ENCODE results near the gene PI4KA.

The PI4KA gene

DNA sequence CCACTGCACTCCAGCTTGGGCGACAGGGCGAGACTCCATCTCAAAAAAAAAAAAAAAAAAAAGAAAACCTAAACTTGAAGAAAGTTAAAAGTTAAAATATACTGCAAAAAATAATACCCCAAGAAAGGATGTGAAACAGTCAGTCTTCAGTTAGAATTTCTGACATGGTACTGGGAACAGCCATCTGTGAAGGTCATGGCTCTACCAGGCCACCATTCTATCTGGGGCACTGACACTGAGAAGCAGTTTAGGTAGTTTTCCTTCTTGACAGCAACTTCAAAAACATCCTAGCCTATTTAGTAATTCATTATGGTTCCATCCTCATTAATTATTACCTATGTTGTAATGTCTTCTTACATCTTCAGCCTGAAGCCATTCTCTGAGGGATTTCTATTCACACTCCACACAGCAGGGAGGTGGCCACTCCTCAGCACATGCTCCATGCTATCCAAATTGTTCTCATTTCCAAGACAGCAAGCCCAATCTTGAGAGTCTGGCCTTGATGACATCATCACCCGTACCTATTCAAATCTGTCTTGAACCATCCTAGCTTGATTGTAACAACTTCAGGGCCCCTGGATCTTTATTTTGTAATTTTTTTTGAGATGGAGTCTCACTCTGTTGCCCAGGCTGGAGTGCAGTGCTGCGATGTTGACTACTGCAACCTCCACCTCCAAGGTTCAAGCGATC lies 46.5 kb downstream of the PI4KA start:
- no peaks in the 10 kb centered on the region for H3K27me3 ChIP-seq (ENCODE audit: insufficient read depth, low read depth)
- no peak overlapping the region for H3K4me2 ChIP-seq
- H3K79me2 ChIP-seq (ENCODE audit: insufficient read depth, low read depth) = no peaks in the 10 kb centered on the region
- H3K9ac ChIP-seq = no peak overlapping the region
- no peaks in the 10 kb centered on the region for H3K4me1 ChIP-seq (ENCODE audit: low read depth, poor library complexity, severe bottlenecking)
- H4K20me1 ChIP-seq (ENCODE audit: insufficient read depth) = no peaks in the 10 kb centered on the region
- TF ChIP-seq, protein P1, sequence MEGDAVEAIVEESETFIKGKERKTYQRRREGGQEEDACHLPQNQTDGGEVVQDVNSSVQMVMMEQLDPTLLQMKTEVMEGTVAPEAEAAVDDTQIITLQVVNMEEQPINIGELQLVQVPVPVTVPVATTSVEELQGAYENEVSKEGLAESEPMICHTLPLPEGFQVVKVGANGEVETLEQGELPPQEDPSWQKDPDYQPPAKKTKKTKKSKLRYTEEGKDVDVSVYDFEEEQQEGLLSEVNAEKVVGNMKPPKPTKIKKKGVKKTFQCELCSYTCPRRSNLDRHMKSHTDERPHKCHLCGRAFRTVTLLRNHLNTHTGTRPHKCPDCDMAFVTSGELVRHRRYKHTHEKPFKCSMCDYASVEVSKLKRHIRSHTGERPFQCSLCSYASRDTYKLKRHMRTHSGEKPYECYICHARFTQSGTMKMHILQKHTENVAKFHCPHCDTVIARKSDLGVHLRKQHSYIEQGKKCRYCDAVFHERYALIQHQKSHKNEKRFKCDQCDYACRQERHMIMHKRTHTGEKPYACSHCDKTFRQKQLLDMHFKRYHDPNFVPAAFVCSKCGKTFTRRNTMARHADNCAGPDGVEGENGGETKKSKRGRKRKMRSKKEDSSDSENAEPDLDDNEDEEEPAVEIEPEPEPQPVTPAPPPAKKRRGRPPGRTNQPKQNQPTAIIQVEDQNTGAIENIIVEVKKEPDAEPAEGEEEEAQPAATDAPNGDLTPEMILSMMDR (conservative IDR thresholded peaks at IDR 0.05; ENCODE audit: low read depth, low read length) = no peak
- no peak overlapping the region for H2AFZ ChIP-seq (ENCODE audit: low read depth)
- no peak overlapping the region for H3K27ac ChIP-seq
- no peaks in the 10 kb centered on the region for H3K36me3 ChIP-seq (ENCODE audit: insufficient read depth)
- no peak overlapping the region for H3K4me3 ChIP-seq (IDR thresholded peaks at IDR 0.05; ENCODE audit: insufficient read depth, low read depth, low read length)

DNA sequence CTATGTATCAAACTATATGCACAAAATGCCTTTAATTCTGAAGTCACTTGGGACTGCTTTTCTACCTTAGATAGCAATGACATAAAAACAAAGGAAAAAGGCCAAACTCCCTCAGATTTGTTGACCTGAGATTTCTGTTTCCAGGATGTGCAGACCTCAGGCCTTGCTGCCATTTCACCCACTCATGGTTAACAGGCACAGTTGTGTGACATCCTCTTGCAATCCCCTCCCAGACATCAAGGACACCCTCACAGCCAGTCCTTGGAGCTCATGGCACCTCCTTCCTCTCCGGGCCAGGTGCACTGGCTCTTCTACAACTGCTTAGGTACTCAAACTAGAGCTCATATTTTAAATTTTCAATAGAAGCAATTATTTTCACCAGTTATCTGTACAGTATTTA lies 47.4 kb downstream of the PI4KA start:
- Histone ChIP-seq H3K79me2 (ENCODE audit: insufficient read depth, low read depth) (no peaks in the 10 kb centered on the region), H3K4me3 (IDR thresholded peaks at IDR 0.05; ENCODE audit: insufficient read depth, low read depth, low read length) (no peak overlapping the region), H3K27me3 (ENCODE audit: insufficient read depth, low read depth) (no peaks in the 10 kb centered on the region), H3K4me1 (ENCODE audit: low read depth, poor library complexity, severe bottlenecking) (no peaks in the 10 kb centered on the region), H2AFZ (ENCODE audit: low read depth) (no peak overlapping the region), H3K36me3 (ENCODE audit: insufficient read depth) (no peaks in the 10 kb centered on the region), H3K27ac (no peak overlapping the region), H3K9ac (no peak overlapping the region), H3K4me2 (no peak overlapping the region), H4K20me1 (ENCODE audit: insufficient read depth) (no peaks in the 10 kb centered on the region)
- TF ChIP-seq, protein P1 (conservative IDR thresholded peaks at IDR 0.05; ENCODE audit: low read depth, low read length) = no peak

DNA sequence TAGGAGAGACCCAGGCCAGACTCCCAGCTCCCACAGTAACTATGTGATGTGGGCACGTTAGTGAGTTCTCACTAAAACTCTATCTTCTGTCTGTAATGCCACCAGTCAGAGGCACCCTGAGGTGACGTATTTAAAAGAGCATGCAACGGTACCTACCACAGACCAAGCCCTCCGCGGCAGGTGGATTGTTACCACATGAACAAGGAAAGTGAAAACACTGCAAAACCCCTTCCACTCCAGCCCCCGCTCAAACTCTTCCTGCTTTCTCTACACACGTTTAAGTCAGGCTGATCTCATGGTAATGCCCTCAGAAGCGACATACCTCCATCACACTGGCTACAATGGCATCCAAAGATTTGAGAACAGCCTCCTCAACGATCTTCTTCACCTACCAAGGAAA lies 48.0 kb downstream of the PI4KA start:
- H3K9ac ChIP-seq = no peak overlapping the region
- no peaks in the 10 kb centered on the region for H3K36me3 ChIP-seq (ENCODE audit: insufficient read depth)
- TF ChIP-seq, protein P1 (conservative IDR thresholded peaks at IDR 0.05; ENCODE audit: low read depth, low read length) = no peak
- no peaks in the 10 kb centered on the region for H4K20me1 ChIP-seq (ENCODE audit: insufficient read depth)
- no peak overlapping the region for H3K4me3 ChIP-seq (IDR thresholded peaks at IDR 0.05; ENCODE audit: insufficient read depth, low read depth, low read length)
- no peak overlapping the region for H3K4me2 ChIP-seq
- H3K4me1 ChIP-seq (ENCODE audit: low read depth, poor library complexity, severe bottlenecking) = no peaks in the 10 kb centered on the region
- H3K27me3 ChIP-seq (ENCODE audit: insufficient read depth, low read depth) = no peaks in the 10 kb centered on the region
- H3K27ac ChIP-seq = no peak overlapping the region
- H3K79me2 ChIP-seq (ENCODE audit: insufficient read depth, low read depth) = no peaks in the 10 kb centered on the region
- no peak overlapping the region for H2AFZ ChIP-seq (ENCODE audit: low read depth)

DNA sequence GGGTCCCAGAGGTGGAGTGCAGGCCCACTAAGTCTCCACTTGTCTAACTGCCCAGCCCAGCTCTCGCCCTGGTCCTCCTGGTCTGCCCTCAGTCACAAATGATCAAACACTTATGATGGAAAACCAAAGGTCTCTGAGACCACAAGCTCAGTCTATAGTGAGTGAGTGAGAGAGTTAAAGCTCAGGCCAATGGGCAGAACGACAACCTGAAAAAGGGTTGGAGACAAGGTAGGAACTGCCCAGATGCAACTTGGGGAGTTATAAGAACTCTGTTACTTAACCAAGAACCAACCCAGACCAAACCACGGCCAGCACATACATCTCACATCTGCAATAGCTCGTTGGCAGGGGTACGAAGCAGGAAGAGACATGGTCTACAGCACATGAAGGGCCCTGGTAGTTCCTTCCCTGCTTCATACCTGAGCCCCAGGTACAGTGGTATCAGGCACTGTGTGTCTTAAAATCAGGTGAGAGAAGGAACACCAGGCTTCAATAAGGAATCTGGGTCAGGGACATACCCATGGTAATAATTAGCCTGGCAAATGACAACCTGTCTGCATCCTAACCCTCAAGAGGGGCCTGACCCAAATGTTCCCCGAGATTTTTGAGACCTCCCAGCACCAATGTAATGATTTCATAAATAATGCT lies 48.9 kb downstream of the PI4KA start:
- Histone ChIP-seq H4K20me1 (ENCODE audit: insufficient read depth) (no peaks in the 10 kb centered on the region), H3K79me2 (ENCODE audit: insufficient read depth, low read depth) (no peaks in the 10 kb centered on the region), H2AFZ (ENCODE audit: low read depth) (no peak overlapping the region), H3K9ac (no peak overlapping the region), H3K4me3 (IDR thresholded peaks at IDR 0.05; ENCODE audit: insufficient read depth, low read depth, low read length) (no peak overlapping the region), H3K36me3 (ENCODE audit: insufficient read depth) (no peaks in the 10 kb centered on the region), H3K27me3 (ENCODE audit: insufficient read depth, low read depth) (no peaks in the 10 kb centered on the region), H3K27ac (no peak overlapping the region), H3K4me1 (ENCODE audit: low read depth, poor library complexity, severe bottlenecking) (no peaks in the 10 kb centered on the region), H3K4me2 (no peak overlapping the region)
- TF ChIP-seq, protein P1 (conservative IDR thresholded peaks at IDR 0.05; ENCODE audit: low read depth, low read length) = no peak

Measured in KMS-11 (cell line).